H1 (cell line): Measurements from ENCODE around the gene DIPK1B. TPM values are rescaled to one million over a fixed set of nuclear protein-coding genes. Genes with fewer than 3 reads are reported as not detected.

Experiments
- CTCF ChIA-PET: fragments of 300-600 bp; sonication (Branson Sonifier 250); formaldehyde crosslinking; loops from one replicate; lab custom pipeline; 2021; ENCODE audit not compliant: partially characterized antibody; lab: Charles Lee
- POLR2A ChIA-PET: fragments of 300-600 bp; sonication (Branson Sonifier 250); formaldehyde crosslinking; loops from one replicate; lab custom pipeline; 2021; ENCODE audit warnings: inconsistent platforms; ENCODE audit not compliant: partially characterized antibody; lab: Charles Lee
- DNase-seq, 2 experiments: peaks; one replicate each; pipeline versions ENCODE4 v3.0.0 to v3.0.0-alpha.2; 2010 to 2022; ENCODE audit warnings: low spot score in 2 of 2, low read depth in 1 of 2, mixed read lengths in 1 of 2
- FAIRE-seq: peaks from 2 replicates; lab custom pipeline; 2011; peaks lifted over from hg19 to GRCh38; lab: Jason Lieb, UNC
- H2AFZ ChIP-seq: 2 replicates; pipeline ENCODE4 v1.8.1; 2012; ENCODE audit warnings: low read length, inconsistent platforms
- H2AK5ac ChIP-seq: 2 replicates; pipeline ENCODE4 v1.6.1; 2013; ENCODE audit warnings: low read depth, low read length
- H2BK120ac ChIP-seq: replicated peaks from 2 replicates; pipeline ENCODE3; 2013; ENCODE audit warnings: low read depth, low read length, inconsistent platforms
- H2BK12ac ChIP-seq: 2 replicates; pipeline ENCODE4 v1.6.1; 2013; ENCODE audit warnings: low read depth, low read length
- H2BK15ac ChIP-seq: 2 replicates; pipeline ENCODE4 v1.6.1; 2013; ENCODE audit warnings: low read length
- H2BK20ac ChIP-seq: 2 replicates; pipeline ENCODE4 v1.6.1; 2013; ENCODE audit warnings: low read length
- H2BK5ac ChIP-seq: 2 replicates; pipeline ENCODE4 v1.6.1; 2013; ENCODE audit warnings: low read depth, low read length
- H3K14ac ChIP-seq: 2 replicates; pipeline ENCODE4 v1.6.1; 2013; ENCODE audit warnings: inconsistent platforms; ENCODE audit not compliant: insufficient read length
- H3K18ac ChIP-seq: 2 replicates; pipeline ENCODE4 v1.6.1; 2013; ENCODE audit warnings: low read length; ENCODE audit errors: extremely low read depth
- H3K23ac ChIP-seq: 2 replicates; pipeline ENCODE4 v1.6.1; 2013; ENCODE audit warnings: inconsistent platforms; ENCODE audit not compliant: insufficient read length
- H3K23me2 ChIP-seq: 2 replicates; pipeline ENCODE4 v1.6.1; 2013; ENCODE audit warnings: low read depth, low read length
- H3K27ac ChIP-seq: 2 replicates; pipeline ENCODE4 v1.6.1; 2011; ENCODE audit warnings: low read depth, low read length, inconsistent platforms
- H3K27me3 ChIP-seq, 4 experiments: replicated peaks in 1 of 4; 1 replicate in 1 of 4; 2 replicates in 3 of 4; pipeline versions ENCODE4 v1.6.1 to v1.8.1; 2011 to 2013; ENCODE audit warnings: low read length in 3 of 4, mild to moderate bottlenecking in 3 of 4, inconsistent platforms in 2 of 4, mixed read lengths in 2 of 4, moderate library complexity in 1 of 4; ENCODE audit not compliant: control insufficient read depth in 3 of 4, insufficient read depth in 3 of 4; ENCODE audit errors: extremely low read depth in 1 of 4
- H3K36me3 ChIP-seq, 4 experiments: 2 replicates each; pipeline versions ENCODE4 v1.6.1 to v1.8.1; 2011 to 2013; ENCODE audit warnings: mild to moderate bottlenecking in 4 of 4, low read length in 3 of 4, moderate library complexity in 2 of 4, control low read depth in 1 of 4, inconsistent platforms in 1 of 4; ENCODE audit not compliant: insufficient read depth in 4 of 4, control insufficient read depth in 2 of 4
- H3K4ac ChIP-seq: replicated peaks from 2 replicates; pipeline ENCODE3; 2013; ENCODE audit warnings: low read length, low read depth, mixed read lengths, inconsistent platforms; ENCODE audit not compliant: insufficient read length
- H3K4me1 ChIP-seq, 4 experiments: replicated peaks in 1 of 4; 1 replicate in 1 of 4; 2 replicates in 3 of 4; pipeline versions ENCODE4 v1.6.1 to v1.8.1; 2011 to 2013; ENCODE audit warnings: low read length in 3 of 4, inconsistent platforms in 2 of 4, mixed read lengths in 1 of 4; ENCODE audit not compliant: insufficient read depth in 4 of 4, control insufficient read depth in 3 of 4
- H3K4me2 ChIP-seq, 2 experiments: 2 replicates each; pipeline versions ENCODE4 v1.6.1 to v1.8.1; 2011 to 2013; ENCODE audit warnings: low read depth in 2 of 2, low read length in 2 of 2, control low read depth in 1 of 2, inconsistent platforms in 1 of 2, mild to moderate bottlenecking in 1 of 2; ENCODE audit not compliant: insufficient read depth in 1 of 2
- H3K4me3 ChIP-seq, 4 experiments: fragments of 200-600, 300-600 bp in 1 of 4; sonication (generic), shearing (Covaris generic), sonication (Bioruptor Twin) in 1 of 4; 2 replicates each; pipeline versions ENCODE4 v1.5.1 to v1.8.1; 2011 to 2016; ENCODE audit warnings: low read length in 4 of 4, low read depth in 3 of 4, control low read depth in 2 of 4, inconsistent platforms in 2 of 4, mild to moderate bottlenecking in 2 of 4, mixed read lengths in 1 of 4, moderate library complexity in 1 of 4; ENCODE audit not compliant: insufficient read depth in 2 of 4; ENCODE audit errors: extremely low read depth in 1 of 4
- H3K56ac ChIP-seq: replicated peaks from 2 replicates; pipeline ENCODE3; 2013; ENCODE audit warnings: low read depth, mild to moderate bottlenecking, mixed read lengths, low read length, inconsistent platforms; ENCODE audit not compliant: insufficient read length
- H3K79me1 ChIP-seq: 2 replicates; pipeline ENCODE4 v1.6.1; 2013; ENCODE audit warnings: low read depth, low read length, control low read depth
- H3K79me2 ChIP-seq, 2 experiments: 2 replicates each; pipeline versions ENCODE4 v1.6.1 to v1.8.1; 2012 to 2013; ENCODE audit warnings: low read length in 2 of 2, mild to moderate bottlenecking in 2 of 2, inconsistent platforms in 1 of 2; ENCODE audit not compliant: insufficient read depth in 2 of 2, control insufficient read depth in 1 of 2
- H3K9ac ChIP-seq, 4 experiments: replicated peaks in 1 of 4; 1 replicate in 1 of 4; 2 replicates in 3 of 4; pipeline versions ENCODE4 v1.6.1 to v1.8.1; 2011 to 2013; ENCODE audit warnings: low read depth in 3 of 4, low read length in 3 of 4, control low read depth in 2 of 4, mild to moderate bottlenecking in 2 of 4, moderate library complexity in 2 of 4, inconsistent platforms in 1 of 4; ENCODE audit errors: extremely low read depth in 1 of 4
- H3K9me3 ChIP-seq, 2 experiments: 2 replicates each; pipeline versions ENCODE4 v1.6.1 to v1.8.1; 2012 to 2013; ENCODE audit warnings: mild to moderate bottlenecking in 2 of 2, moderate library complexity in 2 of 2, control low read depth in 1 of 2, inconsistent platforms in 1 of 2, low read depth in 1 of 2, low read length in 1 of 2, mixed read lengths in 1 of 2; ENCODE audit not compliant: insufficient read depth in 2 of 2
- H4K20me1 ChIP-seq, 2 experiments: replicated peaks in 1 of 2; 2 replicates each; pipeline versions ENCODE3 to v1.8.1; 2011 to 2013; ENCODE audit warnings: inconsistent platforms in 2 of 2, low read length in 2 of 2, mild to moderate bottlenecking in 1 of 2; ENCODE audit not compliant: insufficient read depth in 2 of 2, control insufficient read depth in 1 of 2
- H4K5ac ChIP-seq: 2 replicates; pipeline ENCODE4 v1.6.1; 2013; ENCODE audit warnings: low read length, low read depth, mixed read lengths, inconsistent platforms; ENCODE audit not compliant: insufficient read length
- H4K8ac ChIP-seq: 2 replicates; pipeline ENCODE4 v1.8.0; 2013; ENCODE audit warnings: mild to moderate bottlenecking, moderate library complexity, low read length, inconsistent platforms; ENCODE audit not compliant: insufficient read depth; ENCODE audit errors: extremely low read depth
- H4K91ac ChIP-seq: replicated peaks from 2 replicates; pipeline ENCODE3; 2013; ENCODE audit warnings: low read length, mixed read lengths, inconsistent platforms; ENCODE audit not compliant: insufficient read length
- RBBP5 ChIP-seq: IDR thresholded peaks from 2 replicates; pipeline ENCODE4 v1.7.1; 2012; ENCODE audit warnings: low read depth, mild to moderate bottlenecking, inconsistent platforms, low read length, moderate library complexity, borderline replicate concordance
- SRF ChIP-seq: IDR thresholded peaks from 2 replicates; pipeline ENCODE4 v1.6.1; 2011; ENCODE audit warnings: mild to moderate bottlenecking, low read depth, low read length, moderate library complexity
- ZNF274 ChIP-seq: IDR thresholded peaks from 2 replicates; pipeline ENCODE4 v1.7.0; 2012; ENCODE audit warnings: low read length, borderline replicate concordance; ENCODE audit errors: extremely low read depth
- WGBS, 2 experiments: shearing (Covaris generic) in 1 of 2; methylation state at CpG; one replicate each; pipeline versions ENCODE4 v1.1.6 to v1.1.7; 2013 to 2015; ENCODE audit warnings: low lambda C conversion rate in 2 of 2, mixed read lengths in 2 of 2, inconsistent platforms in 1 of 2, low coverage in 1 of 2, missing lambda C conversion rate in 1 of 2; ENCODE audit not compliant: insufficient replicate concordance in 2 of 2, insufficient coverage in 1 of 2, insufficient read length in 1 of 2; ENCODE audit errors: extremely low coverage in 1 of 2, missing lambda C conversion rate in 1 of 2; 5-methylcytosine and 5-hydroxymethylcytosine counted together
- polyA plus RNA-seq, 7 experiments: library from polyadenylated mRNA; depleted of rRNA in 3 of 7; stranded (reverse) in 5 of 7; unstranded in 2 of 7; fragments of >200 nt in 5 of 7; fragments of 200-250 nt in 2 of 7; gene quantifications; 1 replicate in 5 of 7; 2 replicates in 1 of 7; 4 replicates in 1 of 7; pipeline versions ENCODE4 v1.2.1 to v1.2.3, GENCODE V29; 2011 to 2013; ENCODE audit warnings: missing spikeins in 2 of 7, mixed read lengths in 2 of 7
- total RNA-seq: library from RNA; stranded (reverse); fragmentation: NEBNext Ultra II Directional; extraction: Animal tissue kit (Norgen Biotek cat#: 25700); gene quantifications from 2 replicates; pipeline ENCODE4 v1.2.1, GENCODE V29; 2021

The DIPK1B gene
- total and polyA plus RNA-seq, 2 of the 8 experiments (the other 6 are each of a cell fraction or from before 2014, with no cell fraction given): 32.3 to 64.8 TPM

GRCh38 chr9:136738960-136739359, 26.6 kb downstream of the DIPK1B start:
- Histone ChIP-seq H4K8ac (peak overlapping the region; percentile 57; the same call in 1 of the 2 replicates), H3K56ac (no peak overlapping the region), H3K4me2 (no peak overlapping the region), H3K23me2 (no peaks in the 10 kb centered on the region; the same call in 1 of the 2 replicates), H2BK120ac (no peak overlapping the region), H3K79me1 (no peaks in the 10 kb centered on the region), H2BK5ac (no peak overlapping the region), H3K4me1 (peaks cover 0 to 20% (median 8%) of the 10 kb centered on the region in 4 experiments; a peak in 6 of 7 replicates), H3K9ac (no peak overlapping the region), H2AK5ac (no peak overlapping the region), H2AFZ (no peak overlapping the region), H2BK12ac (0 out of 2 replicates have a peak overlapping the region, but pooled peaks have one; percentile 14), H3K27me3 (peaks cover 0 to 4% (median 0%) of the 10 kb centered on the region in 4 experiments; a peak in 3 of 7 replicates), H4K91ac (no peak overlapping the region), H3K27ac (no peak overlapping the region), H3K36me3 (no peaks in the 10 kb centered on the region), H3K79me2 (no peaks in the 10 kb centered on the region), H3K9me3 (no peaks in the 10 kb centered on the region; a peak in 1 of 4 replicates), H3K14ac (no peak overlapping the region), H3K23ac (no peak overlapping the region), H3K4ac (no peak overlapping the region), H2BK15ac (no peak overlapping the region), H2BK20ac (no peak overlapping the region), H4K20me1 (no peaks in the 10 kb centered on the region), H4K5ac (no peak overlapping the region), H3K4me3 (no peak overlapping the region), H3K18ac (no peak overlapping the region)
- FAIRE-seq (no peak), DNase-seq (no peak)
- ChIA-PET POLR2A (interaction anchor here (1.3 kb wide), 1 partner anchor 15 kb away, joined by 3 read pairs; no protein-coding TSS in a partner anchor), CTCF (interaction anchor here (1.4 to 1.6 kb wide), 3 partner anchors 10 to 19 kb away, joined by 4 to 7 read pairs (median 6); partner anchors contain the start of gene LCN6)
- 93% methylated on average over 20 of the region's 20 CpGs; no CpG with 5 or more reads in 1 of the 2 experiments for WGBS, 2 experiments
- TF ChIP-seq ZNF274 (no peak), SRF (no peak), RBBP5 (no peak)
